ENCODE data around the gene EVPLL. TPM values are rescaled to one million over a fixed set of nuclear protein-coding genes. Genes with fewer than 3 reads are reported as not detected.
A peak's percentile ranks its signal among the peaks of the same experiment; 100 is the strongest.
"Not testable (repeated sequence)": the region's sequence is repeated elsewhere in the genome, so short reads cannot be mapped to it uniquely, and the experiment has no call there.

Gene EVPLL
- polyA plus RNA-seq, 2 donors = 14.4 to 21.5 TPM

DNA sequence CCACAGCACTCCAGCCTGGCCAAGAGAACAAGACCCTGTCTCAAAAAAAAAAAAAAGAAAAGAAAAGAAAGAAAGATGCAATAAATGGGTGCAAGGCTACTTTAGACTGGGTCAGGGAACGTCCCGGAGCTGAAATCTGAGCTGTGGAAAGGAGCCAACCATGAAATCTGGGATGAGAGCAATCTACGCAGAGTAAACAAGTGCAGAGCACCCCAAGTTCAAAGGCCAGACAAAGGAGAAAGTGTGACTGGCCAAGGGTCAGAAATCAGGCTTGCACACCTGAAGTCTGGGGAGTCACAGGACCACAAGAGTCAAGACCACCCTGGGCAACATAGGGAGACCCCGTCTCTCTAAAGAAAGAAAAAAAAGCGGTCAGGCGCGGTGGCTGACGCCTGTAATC, 17.1 kb upstream of the EVPLL start:
- 83 to 89% methylated on average over 8 of the region's 8 CpGs for WGBS, 2 donors
- H3K9me3 ChIP-seq (ENCODE audit: control insufficient read depth in 2 of 2, insufficient read depth in 1 of 2, low read depth in 1 of 2, low read length in 1 of 2) = no peaks in the 10 kb centered on the region
- H3K4me1 ChIP-seq (ENCODE audit: control insufficient read depth in 2 of 2, insufficient read depth in 2 of 2, low read length in 1 of 2) = no peaks in the 10 kb centered on the region
- H3K4me3 ChIP-seq (ENCODE audit: low read depth in 1 of 2, low read length in 2 of 2) = no peak overlapping the region
- H3K27ac ChIP-seq (ENCODE audit: low read depth in 2 of 2, low read length in 1 of 2) = no peak overlapping the region
- peaks cover 0 to 2% of the 10 kb centered on the region in 2 donors for H3K36me3 ChIP-seq (ENCODE audit: control insufficient read depth in 2 of 2, insufficient read depth in 2 of 2, low read length in 1 of 2)
- H3K27me3 ChIP-seq (ENCODE audit: control insufficient read depth in 1 of 2, insufficient read depth in 2 of 2, low read length in 2 of 2) = no peaks in the 10 kb centered on the region

DNA sequence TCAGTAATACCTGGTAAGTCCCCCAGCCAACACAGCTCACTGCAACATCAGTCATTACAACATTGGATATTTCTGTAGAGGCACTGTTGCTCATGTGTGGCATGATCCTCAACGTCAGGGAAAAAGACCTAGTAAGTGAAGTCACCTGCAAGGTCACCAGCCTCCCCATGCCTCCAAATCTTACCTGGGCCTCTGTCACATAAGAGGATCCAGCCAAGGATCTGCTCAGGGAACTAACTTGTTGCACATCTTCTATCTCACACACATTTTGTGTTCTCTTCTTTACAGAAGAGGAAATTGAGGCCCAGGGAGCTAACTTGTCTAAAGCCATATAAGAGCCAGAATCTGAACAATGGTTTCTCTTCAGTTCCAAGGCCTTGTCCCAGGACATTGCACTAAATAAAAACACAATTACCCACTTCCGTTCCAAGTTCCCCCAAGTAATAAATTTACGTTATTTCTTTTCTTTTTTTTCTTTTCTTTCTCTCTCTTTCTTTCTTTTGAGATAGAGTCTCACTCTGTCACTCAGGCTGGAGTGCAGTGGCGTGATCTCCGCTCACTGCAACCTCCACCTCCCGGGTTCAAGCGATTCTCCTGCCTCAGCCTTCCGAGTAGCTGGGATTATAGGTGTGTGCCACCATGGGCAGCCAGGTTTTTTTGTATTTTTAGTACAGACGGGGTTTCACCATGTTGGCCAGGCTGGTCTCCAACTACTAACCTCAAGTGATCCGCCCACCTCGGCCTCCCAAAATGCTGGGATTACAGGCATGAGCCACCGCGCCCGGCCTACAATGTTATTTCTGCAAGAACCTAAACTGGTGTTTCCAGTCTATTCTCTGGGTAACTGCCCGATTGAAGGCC, 15.5 kb upstream of the EVPLL start:
- Histone ChIP-seq H3K4me1 (ENCODE audit: control insufficient read depth in 2 of 2, insufficient read depth in 2 of 2, low read length in 1 of 2) (no peaks in the 10 kb centered on the region), H3K27ac (ENCODE audit: low read depth in 2 of 2, low read length in 1 of 2) (peak overlapping the region; percentile 81 to 85), H3K4me3 (ENCODE audit: low read depth in 1 of 2, low read length in 2 of 2) (peak overlapping the region; percentile 69 to 85), H3K36me3 (ENCODE audit: control insufficient read depth in 2 of 2, insufficient read depth in 2 of 2, low read length in 1 of 2) (peaks cover 0 to 2% of the 10 kb centered on the region in 2 donors), H3K27me3 (ENCODE audit: control insufficient read depth in 1 of 2, insufficient read depth in 2 of 2, low read length in 2 of 2) (no peaks in the 10 kb centered on the region), H3K9me3 (ENCODE audit: control insufficient read depth in 2 of 2, insufficient read depth in 1 of 2, low read depth in 1 of 2, low read length in 1 of 2) (no peaks in the 10 kb centered on the region)
- 42 to 45% methylated on average over 15 of the region's 15 CpGs for WGBS, 2 donors

GRCh38 chr17:18362698-18363100, 14.9 kb upstream of the EVPLL start:
- Histone ChIP-seq H3K27ac (ENCODE audit: low read depth in 2 of 2, low read length in 1 of 2) (peak overlapping the region; percentile 81 to 85), H3K4me1 (ENCODE audit: control insufficient read depth in 2 of 2, insufficient read depth in 2 of 2, low read length in 1 of 2) (no peaks in the 10 kb centered on the region), H3K9me3 (ENCODE audit: control insufficient read depth in 2 of 2, insufficient read depth in 1 of 2, low read depth in 1 of 2, low read length in 1 of 2) (no peaks in the 10 kb centered on the region), H3K36me3 (ENCODE audit: control insufficient read depth in 2 of 2, insufficient read depth in 2 of 2, low read length in 1 of 2) (peaks cover 0 to 2% of the 10 kb centered on the region in 2 donors), H3K27me3 (ENCODE audit: control insufficient read depth in 1 of 2, insufficient read depth in 2 of 2, low read length in 2 of 2) (no peaks in the 10 kb centered on the region), H3K4me3 (ENCODE audit: low read depth in 1 of 2, low read length in 2 of 2) (peak overlapping the region; percentile 69 to 85)
- WGBS, 2 donors = 3% methylated on average over 14 of the region's 14 CpGs

DNA sequence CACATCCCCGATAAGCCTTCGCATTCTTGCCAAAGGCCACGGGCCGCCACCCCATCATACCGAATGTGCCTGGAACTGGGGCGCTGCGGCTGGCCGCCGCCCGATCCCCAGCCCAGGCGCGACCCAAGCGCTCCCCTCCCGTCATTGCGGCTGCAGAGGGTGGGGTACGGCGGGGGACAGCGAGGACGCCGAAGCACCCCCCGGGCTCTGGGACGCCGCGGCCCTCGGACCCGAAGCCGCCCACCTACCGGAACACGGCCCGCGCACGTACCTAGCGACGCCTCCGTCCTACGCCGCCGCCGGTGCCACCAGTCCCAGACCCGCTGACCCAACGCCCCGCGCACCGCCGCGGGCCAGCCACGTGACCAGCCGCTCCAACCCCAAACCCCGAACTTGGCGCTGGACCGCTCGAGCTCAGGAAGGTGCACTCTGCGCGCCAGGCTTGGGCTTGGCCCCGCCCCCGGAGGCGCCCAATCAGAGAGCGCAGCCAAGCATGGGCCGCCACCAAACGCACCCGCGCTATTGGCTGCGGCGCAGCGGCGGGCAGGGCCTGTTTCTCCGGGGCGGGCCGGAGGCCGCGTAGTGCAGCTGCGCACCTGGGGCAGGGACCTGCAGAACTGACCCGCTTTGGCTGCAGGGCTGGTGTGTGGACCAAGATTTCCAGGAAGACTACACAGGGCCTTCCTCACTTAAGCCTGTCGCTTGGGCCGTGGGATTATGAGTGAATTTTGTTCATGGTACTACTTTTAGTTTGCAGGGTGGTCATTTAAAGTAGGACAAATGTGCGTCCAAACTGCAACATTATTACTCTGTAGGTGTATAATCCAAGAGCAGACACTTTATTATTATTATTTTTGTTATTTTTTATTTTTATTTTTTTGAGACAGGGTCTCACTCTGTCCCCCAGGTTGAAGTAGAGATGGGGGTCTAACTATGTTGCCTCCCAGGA, 14.2 kb upstream of the EVPLL start, which contains the start of gene SHMT1:
Gene SHMT1 (minus strand): TSS at position 450 of the 949 bp plus-strand sequence. CDS start 7,569 bp downstream, outside the sequence.
- peaks cover 0 to 2% of the 10 kb centered on the region in 2 donors for H3K36me3 ChIP-seq (ENCODE audit: control insufficient read depth in 2 of 2, insufficient read depth in 2 of 2, low read length in 1 of 2)
- no peaks in the 10 kb centered on the region for H3K4me1 ChIP-seq (ENCODE audit: control insufficient read depth in 2 of 2, insufficient read depth in 2 of 2, low read length in 1 of 2)
- H3K27ac ChIP-seq (ENCODE audit: low read depth in 2 of 2, low read length in 1 of 2) = peak within 1 kb of the TSS; percentile 81 to 85
- no peaks in the 10 kb centered on the region for H3K9me3 ChIP-seq (ENCODE audit: control insufficient read depth in 2 of 2, insufficient read depth in 1 of 2, low read depth in 1 of 2, low read length in 1 of 2)
- 0 to 1% methylated on average over 62 to 76 of the region's 76 CpGs for whole genome bisulfite sequencing, 2 donors
- H3K27me3 ChIP-seq (ENCODE audit: control insufficient read depth in 1 of 2, insufficient read depth in 2 of 2, low read length in 2 of 2) = no peaks in the 10 kb centered on the region
- peak within 1 kb of the TSS; percentile 69 to 85 for H3K4me3 ChIP-seq (ENCODE audit: low read depth in 1 of 2, low read length in 2 of 2)

DNA sequence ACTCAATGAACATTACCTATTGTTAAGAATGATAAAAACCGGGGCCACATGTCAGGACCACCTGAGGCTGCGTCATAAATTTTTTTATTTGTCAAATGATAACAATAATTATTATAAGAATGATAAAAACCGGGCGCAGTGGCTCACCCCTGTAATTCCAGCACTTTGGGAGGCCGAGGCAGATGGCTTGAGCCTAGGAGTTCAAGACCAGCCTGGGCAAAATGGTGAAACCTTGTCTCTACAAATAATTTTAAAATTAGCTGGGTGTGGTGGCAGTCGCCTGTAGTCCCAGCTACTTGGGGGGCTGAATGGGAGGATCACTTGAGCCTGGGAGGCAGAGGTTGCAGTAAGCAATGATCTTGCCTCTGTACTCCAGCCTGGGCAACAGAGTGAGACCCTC, 13.4 kb upstream of the EVPLL start:
- H3K4me1 ChIP-seq (ENCODE audit: control insufficient read depth in 2 of 2, insufficient read depth in 2 of 2, low read length in 1 of 2) = no peaks in the 10 kb centered on the region
- H3K27ac ChIP-seq (ENCODE audit: low read depth in 2 of 2, low read length in 1 of 2) = no peak overlapping the region
- no peaks in the 10 kb centered on the region for H3K9me3 ChIP-seq (ENCODE audit: control insufficient read depth in 2 of 2, insufficient read depth in 1 of 2, low read depth in 1 of 2, low read length in 1 of 2)
- no peak overlapping the region for H3K4me3 ChIP-seq (ENCODE audit: low read depth in 1 of 2, low read length in 2 of 2)
- 83 to 89% methylated on average over 6 of the region's 6 CpGs for WGBS, 2 donors
- peaks cover 0 to under 1% of the 10 kb centered on the region in 2 donors for H3K36me3 ChIP-seq (ENCODE audit: control insufficient read depth in 2 of 2, insufficient read depth in 2 of 2, low read length in 1 of 2)
- H3K27me3 ChIP-seq (ENCODE audit: control insufficient read depth in 1 of 2, insufficient read depth in 2 of 2, low read length in 2 of 2) = no peaks in the 10 kb centered on the region

DNA sequence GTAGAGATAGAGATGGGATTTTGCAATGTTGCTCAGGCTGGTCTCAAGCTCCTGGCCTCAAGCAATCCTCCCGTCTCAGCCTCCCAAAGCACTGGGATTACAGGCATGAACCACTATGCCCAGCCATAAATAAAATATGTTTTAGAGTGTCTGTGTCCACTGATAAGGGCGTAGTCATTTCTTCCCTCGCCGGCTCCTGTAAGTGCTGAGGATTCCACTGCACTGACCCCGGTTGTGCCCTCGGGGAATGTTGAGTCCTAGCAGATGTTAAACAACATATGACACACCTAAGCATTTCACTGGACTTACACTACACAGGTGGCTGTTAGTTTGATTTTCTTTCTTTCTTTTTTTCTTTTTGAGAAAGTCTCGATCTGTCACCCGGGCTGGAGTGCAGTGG, 8.6 kb upstream of the EVPLL start:
- H3K36me3 ChIP-seq (ENCODE audit: control insufficient read depth in 2 of 2, insufficient read depth in 2 of 2, low read length in 1 of 2) = no peaks in the 10 kb centered on the region
- H3K4me3 ChIP-seq (ENCODE audit: low read depth in 1 of 2, low read length in 2 of 2) = no peak overlapping the region
- H3K27ac ChIP-seq (ENCODE audit: low read depth in 2 of 2, low read length in 1 of 2) = no peak overlapping the region
- WGBS, 2 donors = 84 to 86% methylated on average over 8 of the region's 8 CpGs
- H3K9me3 ChIP-seq (ENCODE audit: control insufficient read depth in 2 of 2, insufficient read depth in 1 of 2, low read depth in 1 of 2, low read length in 1 of 2) = no peaks in the 10 kb centered on the region
- H3K4me1 ChIP-seq (ENCODE audit: control insufficient read depth in 2 of 2, insufficient read depth in 2 of 2, low read length in 1 of 2) = no peaks in the 10 kb centered on the region
- H3K27me3 ChIP-seq (ENCODE audit: control insufficient read depth in 1 of 2, insufficient read depth in 2 of 2, low read length in 2 of 2) = no peaks in the 10 kb centered on the region

DNA sequence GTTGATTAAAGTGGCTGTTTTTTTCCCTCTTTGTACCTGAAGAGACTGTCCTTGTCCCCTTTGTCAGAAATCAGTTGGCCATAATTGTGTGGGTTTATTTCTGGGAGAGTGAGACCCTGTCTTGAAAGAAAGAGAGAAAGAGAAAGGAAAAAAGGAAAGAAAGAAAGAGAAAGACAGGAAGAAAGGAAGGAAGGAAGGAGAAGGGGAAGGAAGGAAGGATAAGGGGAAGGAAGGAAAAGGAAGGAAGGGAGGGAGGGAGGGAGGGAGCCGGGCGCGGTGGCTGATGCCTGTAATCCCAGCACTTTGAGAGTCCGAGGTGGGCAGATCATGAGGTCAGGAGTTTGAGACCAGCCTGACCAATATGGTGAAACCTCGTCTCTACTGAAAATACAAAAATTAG, 6.8 kb upstream of the EVPLL start:
- Histone ChIP-seq H3K27me3 (ENCODE audit: control insufficient read depth in 1 of 2, insufficient read depth in 2 of 2, low read length in 2 of 2) (no peaks in the 10 kb centered on the region), H3K4me1 (ENCODE audit: control insufficient read depth in 2 of 2, insufficient read depth in 2 of 2, low read length in 1 of 2) (no peaks in the 10 kb centered on the region), H3K27ac (ENCODE audit: low read depth in 2 of 2, low read length in 1 of 2) (no peak overlapping the region), H3K36me3 (ENCODE audit: control insufficient read depth in 2 of 2, insufficient read depth in 2 of 2, low read length in 1 of 2) (no peaks in the 10 kb centered on the region), H3K9me3 (ENCODE audit: control insufficient read depth in 2 of 2, insufficient read depth in 1 of 2, low read depth in 1 of 2, low read length in 1 of 2) (no peaks in the 10 kb centered on the region), H3K4me3 (ENCODE audit: low read depth in 1 of 2, low read length in 2 of 2) (no peak overlapping the region)
- 75 to 86% methylated on average over 5 of the region's 5 CpGs for WGBS, 2 donors

GRCh38 chr17:18371455-18371854, 6.1 kb upstream of the EVPLL start:
- H3K27ac ChIP-seq (ENCODE audit: low read depth in 2 of 2, low read length in 1 of 2) = no peak overlapping the region
- no peaks in the 10 kb centered on the region for H3K4me1 ChIP-seq (ENCODE audit: control insufficient read depth in 2 of 2, insufficient read depth in 2 of 2, low read length in 1 of 2)
- H3K4me3 ChIP-seq (ENCODE audit: low read depth in 1 of 2, low read length in 2 of 2) = no peak overlapping the region
- no peaks in the 10 kb centered on the region for H3K9me3 ChIP-seq (ENCODE audit: control insufficient read depth in 2 of 2, insufficient read depth in 1 of 2, low read depth in 1 of 2, low read length in 1 of 2)
- 52 to 53% methylated on average over 7 of the region's 7 CpGs for WGBS, 2 donors
- no peaks in the 10 kb centered on the region for H3K36me3 ChIP-seq (ENCODE audit: control insufficient read depth in 2 of 2, insufficient read depth in 2 of 2, low read length in 1 of 2)
- no peaks in the 10 kb centered on the region for H3K27me3 ChIP-seq (ENCODE audit: control insufficient read depth in 1 of 2, insufficient read depth in 2 of 2, low read length in 2 of 2)

DNA sequence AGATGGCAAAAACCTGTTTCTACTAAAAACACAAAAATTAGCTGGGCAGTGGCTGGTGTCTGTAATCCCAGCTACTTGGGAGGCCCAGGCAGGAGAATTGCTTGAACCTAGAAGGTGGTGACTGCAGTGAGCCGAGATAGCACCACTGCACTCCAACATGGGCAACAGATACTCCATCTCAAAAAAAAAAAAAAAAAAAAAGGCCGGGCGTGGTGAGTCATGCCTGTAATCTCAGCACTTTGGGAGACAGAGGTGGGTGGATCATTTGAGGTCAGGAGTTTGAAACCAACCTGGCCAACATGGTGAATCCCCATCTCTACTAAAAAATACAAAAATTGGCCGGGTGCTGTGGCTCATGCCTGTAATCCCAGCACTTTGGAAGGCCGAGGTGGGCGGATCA, 4.4 kb upstream of the EVPLL start:
- H3K9me3 ChIP-seq (ENCODE audit: control insufficient read depth in 2 of 2, insufficient read depth in 1 of 2, low read depth in 1 of 2, low read length in 1 of 2); H3K27me3 ChIP-seq (ENCODE audit: control insufficient read depth in 1 of 2, insufficient read depth in 2 of 2, low read length in 2 of 2); H3K4me1 ChIP-seq (ENCODE audit: control insufficient read depth in 2 of 2, insufficient read depth in 2 of 2, low read length in 1 of 2); H3K27ac ChIP-seq (ENCODE audit: low read depth in 2 of 2, low read length in 1 of 2); H3K4me3 ChIP-seq (ENCODE audit: low read depth in 1 of 2, low read length in 2 of 2); H3K36me3 ChIP-seq (ENCODE audit: control insufficient read depth in 2 of 2, insufficient read depth in 2 of 2, low read length in 1 of 2): not testable (repeated sequence)
- 68 to 74% methylated on average over 5 to 6 of the region's 6 CpGs for WGBS, 2 donors
